DOHH2 (cell line): ENCODE results near the gene ERCC3.
"Not testable (repeated sequence)": the region's sequence is repeated elsewhere in the genome, so short reads cannot be mapped to it uniquely, and the experiment has no call there.

ENCODE experiments used
- CTCF ChIP-seq: fragments of 200-600 bp; sonication (generic); IDR thresholded peaks from one replicate; pipeline ENCODE4 v1.5.1; 2014; ENCODE audit warnings: antibody characterized with exemption, mild to moderate bottlenecking, low read depth, low read length; ENCODE audit not compliant: poor library complexity, severe bottlenecking
- EZH2phosphoT487 ChIP-seq: fragments of 200-600 bp; sonication (generic); IDR thresholded peaks from 2 replicates; pipeline ENCODE4 v1.6.1; 2017; ENCODE audit warnings: borderline replicate concordance, mild to moderate bottlenecking, antibody characterized with exemption, low read length, moderate library complexity, mixed read lengths

- not testable (repeated sequence) for TF ChIP-seq CTCF, EZH2phosphoT487
Measured at GRCh38 chr2:127241184-127241583, 52.8 kb downstream of the ERCC3 start.
